ENCODE results near the gene BPIFB6.

Gene BPIFB6

DNA sequence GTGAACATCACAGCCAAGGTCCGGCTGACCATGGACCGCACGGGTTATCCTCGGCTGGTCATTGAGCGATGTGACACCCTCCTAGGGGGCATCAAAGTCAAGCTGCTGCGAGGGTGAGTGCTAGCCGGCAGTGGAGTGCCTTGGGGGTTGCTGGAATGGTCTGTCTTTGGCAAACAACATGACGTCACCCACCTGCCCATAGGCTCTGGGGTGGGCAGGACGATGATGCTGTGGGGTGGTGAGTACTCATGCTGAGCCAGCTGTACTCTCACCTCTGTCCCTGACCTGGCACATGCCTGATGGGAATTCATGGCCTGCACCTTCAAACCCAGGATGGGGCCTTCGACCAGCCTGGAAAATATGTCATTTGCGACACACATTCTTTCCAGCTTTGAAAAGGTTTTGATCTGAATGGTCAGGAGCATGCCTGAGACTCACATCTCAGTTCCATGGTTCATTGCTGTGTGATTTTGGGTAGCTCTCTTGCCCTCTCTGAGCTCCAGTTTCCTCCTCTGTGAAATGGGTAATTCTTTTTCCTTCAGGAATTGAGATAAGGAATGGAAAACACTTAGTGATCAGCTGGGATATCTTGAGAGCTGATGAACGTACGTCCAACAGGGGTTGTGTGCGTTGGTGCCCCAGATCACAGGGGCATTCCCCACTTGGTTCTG lies 54.7 kb downstream of the BPIFB6 start:
- no peak for DNase-seq (ENCODE audit: low read depth)

- no peak for DNase-seq (ENCODE audit: low read depth)
Observed at GRCh38 chr20:33091147-33091546, 59.7 kb downstream of the BPIFB6 start.

DNA sequence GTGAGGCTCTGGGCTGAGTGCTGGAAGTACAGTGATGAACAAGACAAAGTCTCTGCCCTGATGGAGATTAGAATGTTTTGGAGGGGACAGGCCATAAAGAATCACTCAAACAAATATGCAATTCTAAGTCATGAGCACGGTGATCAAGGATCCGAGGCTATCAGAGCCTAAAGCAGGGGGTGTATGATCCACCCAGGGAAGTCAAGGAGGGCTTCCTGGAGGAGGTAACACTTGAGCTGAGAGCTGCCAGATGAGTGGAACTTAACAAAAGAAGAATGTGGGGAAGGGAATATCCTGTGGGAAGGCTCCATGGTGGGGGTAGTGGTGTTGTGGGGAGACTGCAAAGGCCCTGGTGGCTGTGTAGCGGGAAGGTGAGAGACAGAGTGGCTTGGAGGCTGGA lies 60.2 kb downstream of the BPIFB6 start:
- DNase-seq (ENCODE audit: low read depth), result no peak

GRCh38 chr20:33092361-33092760 lies 60.9 kb downstream of the BPIFB6 start:
- DNase-seq (ENCODE audit: low read depth), result no peak

GRCh38 chr20:33093074-33093473 lies 61.6 kb downstream of the BPIFB6 start:
- no peak for DNase-seq (ENCODE audit: low read depth)

DNA sequence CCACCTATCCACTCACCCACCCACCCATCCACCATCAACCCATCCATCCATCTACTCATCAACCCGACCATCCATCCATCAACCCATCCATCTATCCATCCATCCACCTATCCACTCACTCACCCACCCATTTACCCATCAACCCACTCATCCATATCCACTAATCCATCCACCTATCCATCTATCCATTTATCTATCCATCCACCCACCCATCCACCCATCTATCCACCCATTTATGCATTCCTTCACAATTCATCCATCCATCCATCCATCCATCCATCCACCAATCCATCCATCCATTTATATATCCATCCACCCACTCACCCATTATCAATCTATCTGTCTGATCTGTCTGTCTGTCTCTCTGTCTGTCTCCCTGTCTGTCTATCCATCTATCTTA lies 62.1 kb downstream of the BPIFB6 start:
- DNase-seq (ENCODE audit: low read depth), result no peak
